IMR-90 (cell line): ENCODE measurements around the gene DCLRE1C. TPM values are rescaled to one million over a fixed set of nuclear protein-coding genes. Genes with fewer than 3 reads are reported as not detected.
A peak's percentile ranks its signal among the peaks of the same experiment; 100 is the strongest.

ENCODE experiments used
- ATAC-seq: fragments of 200-7000 bp; cut with Tn5 transposase; 2 replicates; pipeline ENCODE4 v1.9.1; 2020; ENCODE audit warnings: low read depth, mild to moderate bottlenecking, moderate library complexity
- BruUV-seq: library from RNA; stranded (reverse); fragments of 400-500 nt; replicated peaks from 2 replicates; lab custom pipeline; 2021; lab: Mats Ljungman, UMichigan
- CTCF ChIA-PET: fragments of 300-600 bp; formaldehyde crosslinking; extraction: SDS; loops from one replicate; lab custom pipeline; 2021; ENCODE audit warnings: antibody characterized with exemption; lab: Yijun Ruan, JAX
- POLR2A ChIA-PET: fragments of 300-600 bp; sonication (Branson Sonifier 250); formaldehyde crosslinking; loops from one replicate; lab custom pipeline; 2022; ENCODE audit warnings: antibody characterized with exemption; ENCODE audit not compliant: unreplicated experiment; lab: Charles Lee
- DNase-seq: peaks from one replicate; pipeline ENCODE4 v3.0.0; 2013
- H2AFZ ChIP-seq: replicated peaks from 2 replicates; pipeline ENCODE3; 2013; ENCODE audit warnings: low read length, mild to moderate bottlenecking; ENCODE audit not compliant: poor library complexity
- H2AK5ac ChIP-seq: 2 replicates; pipeline ENCODE4 v1.6.1; 2013; ENCODE audit warnings: low read depth, low read length, inconsistent platforms
- H2AK9ac ChIP-seq: replicated peaks from 2 replicates; pipeline ENCODE3; 2013; ENCODE audit warnings: mild to moderate bottlenecking, low read depth, low read length, moderate library complexity; ENCODE audit not compliant: poor library complexity
- H2BK120ac ChIP-seq: 2 replicates; pipeline ENCODE4 v1.6.1; 2013; ENCODE audit warnings: low read depth, low read length, inconsistent platforms
- H2BK15ac ChIP-seq: 3 replicates; pipeline ENCODE4 v1.6.1; 2013; ENCODE audit warnings: low read depth, low read length, inconsistent platforms
- H2BK20ac ChIP-seq: 2 replicates; pipeline ENCODE4 v1.6.1; 2013; ENCODE audit warnings: low read depth, mild to moderate bottlenecking, inconsistent platforms, low read length, moderate library complexity
- H2BK5ac ChIP-seq: 2 replicates; pipeline ENCODE4 v1.6.1; 2013; ENCODE audit warnings: mild to moderate bottlenecking, low read depth, low read length, inconsistent platforms; ENCODE audit not compliant: poor library complexity, severe bottlenecking
- H3K14ac ChIP-seq: replicated peaks from 2 replicates; pipeline ENCODE4 v1.6.1; 2013; ENCODE audit warnings: low read depth, low read length, inconsistent platforms
- H3K18ac ChIP-seq: 2 replicates; pipeline ENCODE4 v1.6.1; 2013; ENCODE audit warnings: low read depth, low read length, control low read depth
- H3K23ac ChIP-seq: 2 replicates; pipeline ENCODE4 v1.6.1; 2013; ENCODE audit warnings: low read depth, low read length, inconsistent platforms
- H3K27ac ChIP-seq: 2 replicates; pipeline ENCODE4 v1.5.1; 2013; ENCODE audit warnings: mild to moderate bottlenecking, control low read depth, low read length; ENCODE audit not compliant: insufficient read depth
- H3K27me3 ChIP-seq: 2 replicates; pipeline ENCODE4 v1.6.1; 2013; ENCODE audit warnings: low read length; ENCODE audit not compliant: control insufficient read depth, insufficient read depth
- H3K36me3 ChIP-seq: 2 replicates; pipeline ENCODE4 v1.6.1; 2013; ENCODE audit warnings: low read length, mixed read lengths; ENCODE audit not compliant: control insufficient read depth, insufficient read depth
- H3K4ac ChIP-seq: 2 replicates; pipeline ENCODE4 v1.6.1; 2013; ENCODE audit warnings: low read depth, low read length, inconsistent platforms
- H3K4me1 ChIP-seq: 2 replicates; pipeline ENCODE4 v1.6.1; 2013; ENCODE audit warnings: low read length, mixed read lengths; ENCODE audit not compliant: control insufficient read depth, insufficient read depth
- H3K4me2 ChIP-seq: 2 replicates; pipeline ENCODE4 v1.6.1; 2013; ENCODE audit warnings: low read depth, mild to moderate bottlenecking, control low read depth, low read length, moderate library complexity
- H3K4me3 ChIP-seq: 2 replicates; pipeline ENCODE4 v1.5.1; 2013; ENCODE audit warnings: low read depth, mild to moderate bottlenecking, control low read depth, low read length, moderate library complexity; ENCODE audit not compliant: insufficient read depth
- H3K56ac ChIP-seq: 2 replicates; pipeline ENCODE4 v1.6.1; 2013; ENCODE audit warnings: low read length, inconsistent platforms; ENCODE audit not compliant: insufficient read depth; ENCODE audit errors: extremely low read depth
- H3K79me1 ChIP-seq, 2 experiments: 2 replicates each; pipeline ENCODE4 v1.6.1; 2013; ENCODE audit warnings: low read length in 2 of 2, inconsistent platforms in 1 of 2, low read depth in 1 of 2
- H3K9ac ChIP-seq: 2 replicates; pipeline ENCODE4 v1.6.1; 2013; ENCODE audit warnings: low read depth, low read length, control low read depth
- H3K9me1 ChIP-seq: 2 replicates; pipeline ENCODE4 v1.6.1; 2013; ENCODE audit warnings: low read length, inconsistent platforms; ENCODE audit not compliant: insufficient read depth
- H3K9me3 ChIP-seq: 2 replicates; pipeline ENCODE4 v1.6.1; 2013; ENCODE audit warnings: low read length; ENCODE audit not compliant: control insufficient read depth, insufficient read depth
- H4K20me1 ChIP-seq: 2 replicates; pipeline ENCODE4 v1.6.1; 2013; ENCODE audit warnings: low read length, inconsistent platforms; ENCODE audit not compliant: insufficient read depth
- H4K5ac ChIP-seq: 2 replicates; pipeline ENCODE4 v1.6.1; 2013; ENCODE audit warnings: mild to moderate bottlenecking, low read depth, low read length, control low read depth
- H4K8ac ChIP-seq, 2 experiments: 2 replicates each; pipeline ENCODE4 v1.6.1; 2013; ENCODE audit warnings: low read depth in 2 of 2, low read length in 2 of 2, control low read depth in 1 of 2, inconsistent platforms in 1 of 2
- H4K91ac ChIP-seq: 2 replicates; pipeline ENCODE4 v1.6.1; 2013; ENCODE audit warnings: low read depth, low read length, inconsistent platforms; ENCODE audit not compliant: insufficient read depth
- BHLHE40 ChIP-seq: fragments of 150-350 bp; IDR thresholded peaks from 2 replicates; pipeline ENCODE4 v1.6.1; 2016; ENCODE audit warnings: mild to moderate bottlenecking, low read depth, low read length
- CEBPB ChIP-seq: IDR thresholded peaks from 2 replicates; pipeline ENCODE4 v1.6.1; 2012; ENCODE audit warnings: low read depth, low read length, improper control_type of control experiment
- CHD1 ChIP-seq: IDR thresholded peaks from 2 replicates; pipeline ENCODE4 v1.6.1; 2012; ENCODE audit warnings: low read depth, low read length, improper control_type of control experiment
- FOS ChIP-seq: fragments of 150-350 bp; IDR thresholded peaks from 2 replicates; pipeline ENCODE4 v1.6.1; 2016; ENCODE audit warnings: low read depth, low read length
- MAFK ChIP-seq: IDR thresholded peaks from 2 replicates; pipeline ENCODE4 v1.6.1; 2012; ENCODE audit warnings: low read depth, low read length, improper control_type of control experiment
- MAZ ChIP-seq: IDR thresholded peaks from 2 replicates; pipeline ENCODE4 v1.6.1; 2012; ENCODE audit warnings: low read depth, mild to moderate bottlenecking, low read length, improper control_type of control experiment, moderate library complexity, borderline replicate concordance
- NFE2L2 ChIP-seq: fragments of 150-350 bp; IDR thresholded peaks from 2 replicates; pipeline ENCODE4 v1.6.1; 2016; ENCODE audit warnings: low read depth, mild to moderate bottlenecking, low read length
- POLR2A ChIP-seq: IDR thresholded peaks from 2 replicates; pipeline ENCODE4 v1.6.1; 2012; ENCODE audit warnings: mild to moderate bottlenecking, low read depth, low read length
- RAD21 ChIP-seq: IDR thresholded peaks from 2 replicates; pipeline ENCODE4 v1.6.1; 2012; ENCODE audit warnings: low read length, improper control_type of control experiment
- RFX5 ChIP-seq: IDR thresholded peaks from 2 replicates; pipeline ENCODE4 v1.8.0; 2012; ENCODE audit warnings: low read depth, mild to moderate bottlenecking, low read length, moderate library complexity
- SMC3 ChIP-seq: fragments of 150-350 bp; IDR thresholded peaks from 2 replicates; pipeline ENCODE4 v1.6.1; 2016; ENCODE audit warnings: low read depth, mild to moderate bottlenecking, antibody characterized with exemption, low read length, moderate library complexity
- WGBS, 2 experiments: methylation state at CpG; one replicate each; pipeline versions ENCODE4 v1.1.5 to v1.1.7; 2013; ENCODE audit warnings: missing lambda C conversion rate in 2 of 2; ENCODE audit not compliant: insufficient read length in 1 of 2; ENCODE audit errors: extremely low coverage in 2 of 2; 5-methylcytosine and 5-hydroxymethylcytosine counted together
- dilution Hi-C: fragments of 300-500 bp; cut with HindIII; formaldehyde crosslinking; loops from one replicate; pipeline ENCODE4 v1.14.3; 2018; ENCODE audit warnings: low sequenced_read_pairs; ENCODE audit not compliant: unreplicated experiment
- in situ Hi-C: fragments of 300-500 bp; cut with MboI; formaldehyde crosslinking; loops from 3 replicates; pipeline ENCODE4 v1.14.3; 2019; ENCODE audit warnings: low sequenced_read_pairs, inconsistent platforms, mixed read lengths
- intact Hi-C: fragments of 100-400 bp; cut with micrococcal nuclease; formaldehyde crosslinking; loops from 2 replicates; pipeline ENCODE4 v1.10.0; 2022
- polyA plus RNA-seq, 3 experiments: library from polyadenylated mRNA; depleted of rRNA; stranded (reverse); fragments of >200 nt; gene quantifications; 2 replicates each; pipeline ENCODE4 v1.2.3, GENCODE V29; 2012; ENCODE audit warnings: low replicate concordance in 1 of 3
- total RNA-seq: library from RNA; depleted of rRNA; stranded (reverse); fragments of >200 nt; gene quantifications from 2 replicates; pipeline ENCODE4 v1.2.3, GENCODE V29; 2012
- TF ChIP-seq, protein P1 (sequence below): fragments of 150-350 bp; IDR thresholded peaks from 2 replicates; pipeline ENCODE4 v1.6.1; 2016; ENCODE audit warnings: low read depth, mild to moderate bottlenecking, low read length, moderate library complexity, borderline replicate concordance
- TF ChIP-seq, protein P2 (sequence below): conservative IDR thresholded peaks from 2 replicates; pipeline ENCODE4 v1.5.1; 2012; ENCODE audit warnings: mild to moderate bottlenecking, low read depth, low read length, improper control_type of control experiment
- TF ChIP-seq, protein P3 (sequence below): fragments of 150-350 bp; IDR thresholded peaks from 2 replicates; pipeline ENCODE4 v1.6.1; 2017; ENCODE audit warnings: mild to moderate bottlenecking, antibody characterized with exemption, low read length, low read depth

Gene DCLRE1C
- total and polyA plus RNA-seq, 2 of the 4 experiments (the other 2 are of a cell fraction): 2.9 to 8.1 TPM

GRCh38 chr10:14889318-14889717, 64.6 kb downstream of the DCLRE1C start:
- DNase-seq (no peak), ATAC-seq (peak; percentile 32; the same call in 1 of the 2 replicates)
- in situ Hi-C loops: no loop called here
- no peak overlapping the region for H2AK9ac ChIP-seq
- no peak overlapping the region for H4K5ac ChIP-seq
- H4K8ac ChIP-seq: no peak overlapping the region
- no peaks in the 10 kb centered on the region; the same call in none of the 2 replicates for H3K9me1 ChIP-seq
- no peak overlapping the region for H4K91ac ChIP-seq
- no peak overlapping the region for H2BK20ac ChIP-seq
- H3K27ac ChIP-seq: no peak overlapping the region
- H2AFZ ChIP-seq: no peak overlapping the region
- H2BK120ac ChIP-seq: no peak overlapping the region
- H2BK5ac ChIP-seq: no peak overlapping the region
- ChIA-PET CTCF (interaction anchor here (0.9 to 1.1 kb wide), 2 partner anchors 11 to 14 kb away, joined by 3 read pairs; no protein-coding TSS in a partner anchor), POLR2A (no interaction called here)
- no peak overlapping the region for H2BK15ac ChIP-seq
- no peak overlapping the region for H3K4me3 ChIP-seq
- intact Hi-C loops: no loop called here
- TF ChIP-seq RAD21 (no peak), NFE2L2 (no peak), RFX5 (no peak), MAFK (no peak), CHD1 (no peak), BHLHE40 (no peak), CEBPB (no peak), POLR2A (no peak), MAZ (no peak), FOS (no peak), SMC3 (0 out of 2 replicates have a peak, but pooled peaks have one; percentile 7)
- TF ChIP-seq, protein P1, sequence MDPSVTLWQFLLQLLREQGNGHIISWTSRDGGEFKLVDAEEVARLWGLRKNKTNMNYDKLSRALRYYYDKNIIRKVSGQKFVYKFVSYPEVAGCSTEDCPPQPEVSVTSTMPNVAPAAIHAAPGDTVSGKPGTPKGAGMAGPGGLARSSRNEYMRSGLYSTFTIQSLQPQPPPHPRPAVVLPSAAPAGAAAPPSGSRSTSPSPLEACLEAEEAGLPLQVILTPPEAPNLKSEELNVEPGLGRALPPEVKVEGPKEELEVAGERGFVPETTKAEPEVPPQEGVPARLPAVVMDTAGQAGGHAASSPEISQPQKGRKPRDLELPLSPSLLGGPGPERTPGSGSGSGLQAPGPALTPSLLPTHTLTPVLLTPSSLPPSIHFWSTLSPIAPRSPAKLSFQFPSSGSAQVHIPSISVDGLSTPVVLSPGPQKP: no peak
- TF ChIP-seq, protein P2, sequence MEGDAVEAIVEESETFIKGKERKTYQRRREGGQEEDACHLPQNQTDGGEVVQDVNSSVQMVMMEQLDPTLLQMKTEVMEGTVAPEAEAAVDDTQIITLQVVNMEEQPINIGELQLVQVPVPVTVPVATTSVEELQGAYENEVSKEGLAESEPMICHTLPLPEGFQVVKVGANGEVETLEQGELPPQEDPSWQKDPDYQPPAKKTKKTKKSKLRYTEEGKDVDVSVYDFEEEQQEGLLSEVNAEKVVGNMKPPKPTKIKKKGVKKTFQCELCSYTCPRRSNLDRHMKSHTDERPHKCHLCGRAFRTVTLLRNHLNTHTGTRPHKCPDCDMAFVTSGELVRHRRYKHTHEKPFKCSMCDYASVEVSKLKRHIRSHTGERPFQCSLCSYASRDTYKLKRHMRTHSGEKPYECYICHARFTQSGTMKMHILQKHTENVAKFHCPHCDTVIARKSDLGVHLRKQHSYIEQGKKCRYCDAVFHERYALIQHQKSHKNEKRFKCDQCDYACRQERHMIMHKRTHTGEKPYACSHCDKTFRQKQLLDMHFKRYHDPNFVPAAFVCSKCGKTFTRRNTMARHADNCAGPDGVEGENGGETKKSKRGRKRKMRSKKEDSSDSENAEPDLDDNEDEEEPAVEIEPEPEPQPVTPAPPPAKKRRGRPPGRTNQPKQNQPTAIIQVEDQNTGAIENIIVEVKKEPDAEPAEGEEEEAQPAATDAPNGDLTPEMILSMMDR: peak; percentile 30
- TF ChIP-seq, protein P3, sequence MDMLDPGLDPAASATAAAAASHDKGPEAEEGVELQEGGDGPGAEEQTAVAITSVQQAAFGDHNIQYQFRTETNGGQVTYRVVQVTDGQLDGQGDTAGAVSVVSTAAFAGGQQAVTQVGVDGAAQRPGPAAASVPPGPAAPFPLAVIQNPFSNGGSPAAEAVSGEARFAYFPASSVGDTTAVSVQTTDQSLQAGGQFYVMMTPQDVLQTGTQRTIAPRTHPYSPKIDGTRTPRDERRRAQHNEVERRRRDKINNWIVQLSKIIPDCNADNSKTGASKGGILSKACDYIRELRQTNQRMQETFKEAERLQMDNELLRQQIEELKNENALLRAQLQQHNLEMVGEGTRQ: no peak
- no peak overlapping the region for H3K4ac ChIP-seq
- BruUV-seq: no TSS peak
- no peak overlapping the region for H2AK5ac ChIP-seq
- H3K18ac ChIP-seq: no peak overlapping the region
- H3K14ac ChIP-seq: no peak overlapping the region
- H3K9me3 ChIP-seq: no peaks in the 10 kb centered on the region
- H3K56ac ChIP-seq: no peak overlapping the region
- peaks cover 52 to 56% of the 10 kb centered on the region in 2 experiments for H3K79me1 ChIP-seq
- no peaks in the 10 kb centered on the region for H4K20me1 ChIP-seq
- no peak overlapping the region for H3K9ac ChIP-seq
- H3K4me2 ChIP-seq: no peak overlapping the region
- WGBS, 2 experiments: no CpG with 5 or more reads among the region's 2 CpGs
- H3K36me3 ChIP-seq: no peaks in the 10 kb centered on the region; the same call in 1 of the 2 replicates
- H3K4me1 ChIP-seq: no peaks in the 10 kb centered on the region
- H3K23ac ChIP-seq: no peak overlapping the region
- dilution Hi-C loops: no loop called here
- H3K27me3 ChIP-seq: no peaks in the 10 kb centered on the region
